GM12892 (cell line): ENCODE data around the gene XIRP1.

ENCODE experiments used
- DNase-seq: peaks from one replicate; pipeline ENCODE4 v3.0.0; 2011; ENCODE audit not compliant: insufficient read length
- FAIRE-seq: peaks from 2 replicates; lab custom pipeline; 2011; peaks lifted over from hg19 to GRCh38; lab: Jason Lieb, UNC
- POLR2A ChIP-seq: IDR thresholded peaks from 2 replicates; pipeline ENCODE4 v1.6.1; 2011; ENCODE audit warnings: low read depth, low read length, control low read depth
- POLR2AphosphoS5 ChIP-seq: IDR thresholded peaks from 2 replicates; pipeline ENCODE4 v1.6.1; 2011; ENCODE audit warnings: low read depth, low read length, control low read depth
- TAF1 ChIP-seq: IDR thresholded peaks from 2 replicates; pipeline ENCODE4 v1.6.1; 2011; ENCODE audit warnings: low read depth, mild to moderate bottlenecking, control low read depth, low read length, borderline replicate concordance

XIRP1 gene

GRCh38 chr3:39189150-39189958 lies 3.0 kb downstream of the XIRP1 start:
- DNase-seq: no peak
- no peak for FAIRE-seq
- TF ChIP-seq POLR2A (no peak), TAF1 (no peak), POLR2AphosphoS5 (no peak)

GRCh38 chr3:39188271-39189149 lies 3.9 kb downstream of the XIRP1 start:
- TF ChIP-seq POLR2AphosphoS5 (no peak), TAF1 (no peak), POLR2A (no peak)
- no peak for DNase-seq
- no peak for FAIRE-seq

- FAIRE-seq (no peak), DNase-seq (no peak)
- TF ChIP-seq TAF1: no peak
- TF ChIP-seq POLR2AphosphoS5: no peak
- no peak for TF ChIP-seq POLR2A
These were observed 4.8 kb downstream of the XIRP1 start for GRCh38 chr3:39187372-39188155.

GRCh38 chr3:39186692-39187151 lies 5.7 kb downstream of the XIRP1 start:
- FAIRE-seq: no peak
- TF ChIP-seq POLR2AphosphoS5 (no peak), POLR2A (no peak), TAF1 (no peak)
- DNase-seq: no peak

GRCh38 chr3:39185959-39186691 lies 6.3 kb downstream of the XIRP1 start:
- FAIRE-seq (no peak), DNase-seq (no peak)
- TF ChIP-seq TAF1: no peak
- TF ChIP-seq POLR2AphosphoS5: no peak
- TF ChIP-seq POLR2A: no peak

GRCh38 chr3:39185326-39185958 lies 7.0 kb downstream of the XIRP1 start:
- DNase-seq: no peak
- TF ChIP-seq POLR2AphosphoS5 (no peak), TAF1 (no peak), POLR2A (no peak)
- no peak for FAIRE-seq

GRCh38 chr3:39184968-39185285 lies 7.5 kb downstream of the XIRP1 start:
- TF ChIP-seq TAF1: no peak
- no peak for TF ChIP-seq POLR2A
- no peak for TF ChIP-seq POLR2AphosphoS5
- DNase-seq: no peak
- no peak for FAIRE-seq

GRCh38 chr3:39184081-39184967 lies 8.1 kb downstream of the XIRP1 start:
- TF ChIP-seq POLR2A (no peak), POLR2AphosphoS5 (no peak), TAF1 (no peak)
- DNase-seq (no peak), FAIRE-seq (no peak)
